Measurements from ENCODE around the gene TESK2.

DNA sequence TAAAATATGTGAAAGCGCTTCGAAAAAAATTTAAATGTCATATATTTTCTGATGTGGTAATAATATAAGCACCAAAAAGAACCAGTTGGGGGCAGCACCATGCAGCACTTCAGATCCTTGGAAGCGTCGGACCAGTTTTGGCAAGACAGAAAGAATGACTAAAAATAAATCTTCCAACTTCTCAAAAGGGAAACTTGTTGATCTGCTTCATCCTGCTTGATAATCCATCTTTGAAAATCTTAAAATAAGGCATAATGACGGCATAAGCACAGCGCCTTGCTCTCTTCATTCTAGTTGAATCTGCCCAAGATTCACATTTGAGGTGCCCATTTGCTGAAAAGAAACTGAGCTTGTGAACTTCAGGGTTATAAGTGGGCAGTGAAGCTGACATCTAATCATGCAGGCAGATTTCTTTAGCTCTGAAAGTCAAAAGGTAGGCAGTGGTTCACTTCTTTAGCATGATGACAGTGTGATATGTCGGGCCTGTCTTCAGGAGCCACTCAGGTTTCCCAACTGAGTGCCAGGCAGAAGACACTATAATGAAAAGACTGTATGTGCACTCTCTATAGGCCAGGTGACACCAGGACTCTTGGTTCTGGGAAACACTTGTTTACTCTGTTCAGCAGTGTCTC lies 131.0 kb downstream of the TESK2 start:
- TF ChIP-seq ZNF8 (CRISPR knock-in tag; IDR thresholded peaks at IDR 0.05) = no peak
- no peak for TF ChIP-seq PPARA (CRISPR knock-in tag; IDR thresholded peaks at IDR 0.05; ENCODE audit: borderline replicate concordance)
- no peak for TF ChIP-seq ZFP3 (CRISPR knock-in tag; IDR thresholded peaks at IDR 0.05)
- TF ChIP-seq ZFP30 (CRISPR knock-in tag; IDR thresholded peaks at IDR 0.05) = no peak
- no peak for TF ChIP-seq ZNF70 (CRISPR knock-in tag; IDR thresholded peaks at IDR 0.05)
